ENCODE measurements around the gene NSL1.
A peak's percentile ranks its signal among the peaks of the same experiment; 100 is the strongest.

- no peak for TF ChIP-seq POLR2A (IDR thresholded peaks at IDR 0.05)
- peak; percentile 32 to 39 for TF ChIP-seq CTCF (IDR thresholded peaks at IDR 0.05)
- TF ChIP-seq POLR2AphosphoS5 (IDR thresholded peaks at IDR 0.05), result no peak
Measured at GRCh38 chr1:212782422-212783154, 9.0 kb downstream of the NSL1 start.

Measured in suprapubic skin (tissue), 4 donors.